ENCODE data around the gene MITD1.

GRCh38 chr2:99150706-99151105 lies 30.2 kb downstream of the MITD1 start:
- TF ChIP-seq CTCF (conservative IDR thresholded peaks at IDR 0.05), result no peak
- TF ChIP-seq ZFX (IDR thresholded peaks at IDR 0.05), result no peak

Data from C4-2B (cell line).